Measurements from ENCODE around the gene GALNS.
A peak's percentile ranks its signal among the peaks of the same experiment; 100 is the strongest.

Gene GALNS

DNA sequence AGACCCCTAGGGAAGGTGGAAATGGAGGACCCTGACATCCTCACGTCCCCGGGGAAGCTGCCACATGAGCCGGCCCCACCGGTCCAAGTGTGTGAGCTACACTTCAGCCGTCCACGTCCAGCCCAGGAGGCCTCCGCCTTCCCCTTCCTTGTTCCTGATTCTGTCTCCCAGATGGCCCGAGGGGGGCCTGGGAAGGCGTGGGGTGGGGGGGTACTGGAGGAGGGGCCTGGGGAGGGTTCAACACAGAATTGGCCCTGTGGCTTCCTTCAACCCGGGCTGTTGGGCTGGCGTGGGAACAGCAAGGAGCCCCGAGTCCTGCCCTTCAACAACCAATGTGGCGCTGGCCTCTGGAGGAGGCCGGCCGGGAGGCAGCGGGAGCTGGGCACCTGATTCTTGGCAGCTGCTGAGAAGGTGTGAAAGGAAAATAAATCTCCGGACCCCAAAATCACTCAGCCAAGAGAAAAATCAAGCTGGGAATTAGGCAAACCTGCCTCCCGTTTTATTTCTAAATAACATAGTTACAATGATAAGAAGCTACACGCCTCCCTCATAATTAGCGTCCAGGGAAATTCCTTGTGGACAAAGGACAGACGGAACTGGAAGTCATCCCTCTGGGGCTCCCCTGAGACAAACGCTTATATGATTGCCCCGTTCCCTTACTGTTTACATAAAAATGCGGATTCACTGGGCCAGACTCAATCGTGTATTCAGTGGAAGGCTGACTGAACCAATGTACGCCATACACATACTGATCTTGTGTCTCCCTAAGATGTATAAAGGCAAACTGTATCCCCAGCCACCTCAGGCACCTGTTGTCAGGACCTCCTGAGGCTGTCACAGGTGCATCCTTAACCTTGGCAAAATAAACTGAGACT, 43.2 kb downstream of the GALNS start:
- DNase-seq: no peak

DNA sequence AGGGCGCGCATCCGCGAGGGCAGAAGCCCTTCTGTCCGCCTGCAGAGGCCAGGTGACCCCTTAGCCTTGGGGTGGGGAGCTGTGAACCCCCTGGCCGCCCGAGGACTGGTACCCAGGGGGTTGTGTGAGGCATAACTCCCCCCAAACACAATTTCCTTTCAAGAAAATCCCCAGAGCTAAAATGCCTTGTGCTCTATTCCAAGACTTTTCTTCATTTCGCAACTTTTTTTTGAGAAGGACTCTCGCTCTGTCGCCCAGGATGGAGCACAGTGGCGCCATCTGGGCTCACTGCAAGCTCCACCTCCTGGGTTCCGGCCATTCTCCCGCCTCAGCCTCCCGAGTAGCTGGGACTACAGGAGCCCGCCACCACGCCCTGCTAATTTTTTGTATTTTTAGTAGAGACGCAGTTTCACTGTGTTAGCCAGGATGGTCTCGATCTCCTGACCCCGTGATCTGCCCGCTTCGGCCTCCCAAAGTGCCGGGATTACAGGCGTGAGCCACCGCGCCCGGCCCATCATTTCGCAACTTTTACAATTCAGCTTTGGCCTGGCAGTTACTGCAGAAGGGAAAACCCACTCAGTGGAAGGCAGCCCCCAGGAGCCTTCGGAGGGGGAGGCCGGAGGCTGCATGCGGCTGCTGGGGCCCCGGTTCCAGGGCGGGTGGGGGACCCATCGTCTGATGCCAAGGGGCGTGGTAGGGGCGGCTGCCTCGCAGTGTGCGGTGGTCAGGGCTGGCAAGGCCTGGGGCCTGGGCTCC, 44.1 kb downstream of the GALNS start:
- DNase-seq: no peak

DNA sequence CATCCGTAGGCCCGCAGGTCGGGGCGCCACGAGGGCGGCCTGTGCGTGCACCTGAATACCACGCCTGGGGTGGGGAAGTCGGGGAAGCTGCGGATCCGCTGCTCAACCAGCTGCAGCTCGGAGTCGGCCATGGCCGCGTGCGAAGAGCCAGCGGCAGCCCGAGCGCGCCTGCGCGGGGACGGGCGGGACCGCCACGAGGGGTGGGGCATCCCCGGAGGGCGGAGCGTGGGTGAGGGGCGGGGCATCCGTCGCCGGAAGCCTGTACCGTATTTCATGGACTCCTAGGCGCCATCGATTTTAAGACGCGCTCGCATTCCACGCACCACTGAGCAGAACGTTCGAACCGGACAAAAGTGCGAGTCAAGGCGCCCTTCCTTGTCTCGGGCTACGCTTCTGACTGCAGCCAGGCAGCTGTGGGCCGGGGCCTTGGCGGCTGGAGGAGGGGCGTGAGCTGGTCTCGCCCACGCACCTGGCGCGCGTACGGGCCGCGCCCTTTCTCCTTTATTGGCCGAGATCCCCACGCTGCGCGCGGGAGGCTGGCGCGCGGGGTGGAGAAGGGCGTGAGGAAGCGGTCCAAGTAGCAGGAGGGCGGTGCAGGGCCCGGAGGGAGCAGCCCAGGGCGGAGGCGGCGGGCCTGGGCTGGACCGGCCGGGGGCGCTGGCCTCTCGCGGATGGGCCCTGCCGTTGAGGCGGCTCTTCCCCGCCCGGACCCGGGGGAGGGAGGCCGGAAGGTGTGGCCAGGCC, 44.8 kb downstream of the GALNS start, which contains the start of gene APRT:
Gene APRT, minus strand, starts transcription at position 160 of the 744 bp plus-strand sequence. Its CDS starts 29 bp downstream, at position 131.
- peak; percentile 98 for DNase-seq

DNA sequence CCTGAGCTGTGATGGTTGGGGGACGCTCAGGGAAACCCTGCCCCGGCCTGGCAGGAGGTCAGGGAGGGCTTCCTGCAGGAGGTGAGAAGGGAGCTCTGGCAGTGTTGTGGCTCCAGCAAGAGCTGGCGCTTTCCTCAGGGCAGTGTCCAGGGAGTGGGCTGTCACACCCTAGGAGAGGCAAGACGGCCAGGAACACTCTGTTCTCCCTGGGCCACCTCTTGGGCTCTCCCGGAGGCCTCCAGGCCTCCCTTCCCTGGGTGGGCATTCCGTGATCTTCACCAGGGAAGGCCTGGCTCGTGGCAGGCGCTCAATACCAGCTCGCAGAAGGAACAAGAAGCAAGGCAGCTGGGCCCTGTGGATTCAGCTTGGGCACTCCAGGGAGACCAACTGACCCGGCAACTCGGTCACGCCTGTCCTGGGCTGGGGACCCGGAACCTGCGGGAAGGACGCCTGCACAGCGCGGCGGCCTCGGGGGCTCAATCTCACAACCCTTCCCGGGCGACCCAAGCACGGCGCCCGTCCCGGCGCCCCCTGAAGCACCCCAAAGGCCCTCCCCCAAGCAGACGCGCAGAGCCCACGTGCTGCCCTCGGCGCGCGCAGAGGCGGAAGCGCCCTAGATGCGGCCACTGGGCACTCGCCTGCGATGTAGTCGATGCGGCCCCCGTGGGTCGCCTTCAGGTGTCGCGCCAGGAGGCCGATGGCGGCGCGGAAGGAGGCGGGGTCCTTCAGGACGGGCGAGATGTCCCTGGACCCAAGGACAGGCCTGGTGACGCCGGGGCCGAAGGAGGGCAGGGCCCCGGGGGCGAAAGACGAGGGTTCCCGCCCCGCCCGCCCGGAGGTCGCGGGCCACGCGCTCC, 45.6 kb downstream of the GALNS start:
- DNase-seq: peak; percentile 64

DNA sequence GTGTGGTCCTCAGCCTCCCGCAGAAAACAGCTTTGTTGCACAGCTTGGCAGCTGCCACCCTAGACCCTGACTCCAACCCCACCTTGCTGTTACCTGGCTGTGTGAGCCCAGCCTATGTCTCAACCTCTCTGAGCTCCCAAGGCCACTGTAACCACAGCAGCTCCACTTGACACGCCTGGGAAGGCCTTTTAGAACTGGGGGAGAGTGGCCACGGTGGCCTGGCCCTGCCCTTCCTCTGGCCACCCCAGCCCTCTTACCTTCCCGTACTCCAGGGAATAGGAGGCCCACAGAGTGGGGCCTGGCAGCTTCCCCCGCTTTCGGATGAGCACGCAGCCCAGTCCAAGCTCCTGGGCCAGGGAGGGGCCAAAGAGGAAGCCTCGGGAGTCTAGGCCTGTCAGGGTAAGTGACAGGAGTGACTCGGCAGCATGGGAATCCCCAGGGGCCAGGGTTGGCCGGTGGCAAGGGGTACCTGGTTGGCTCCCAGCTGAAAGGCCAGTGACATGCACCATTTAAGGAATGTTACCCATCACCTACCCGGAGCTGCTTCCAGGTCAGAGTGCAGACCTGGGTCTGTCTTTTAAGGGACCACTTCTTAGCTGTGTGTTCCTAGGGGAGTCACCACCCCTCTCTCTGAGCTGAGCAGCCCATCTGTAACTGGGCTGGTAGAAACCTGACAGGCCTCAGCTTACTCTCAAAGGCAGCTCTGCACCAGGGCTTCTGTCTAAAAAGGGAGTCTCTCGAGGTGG, 46.4 kb downstream of the GALNS start:
- peak; percentile 44 for DNase-seq

DNA sequence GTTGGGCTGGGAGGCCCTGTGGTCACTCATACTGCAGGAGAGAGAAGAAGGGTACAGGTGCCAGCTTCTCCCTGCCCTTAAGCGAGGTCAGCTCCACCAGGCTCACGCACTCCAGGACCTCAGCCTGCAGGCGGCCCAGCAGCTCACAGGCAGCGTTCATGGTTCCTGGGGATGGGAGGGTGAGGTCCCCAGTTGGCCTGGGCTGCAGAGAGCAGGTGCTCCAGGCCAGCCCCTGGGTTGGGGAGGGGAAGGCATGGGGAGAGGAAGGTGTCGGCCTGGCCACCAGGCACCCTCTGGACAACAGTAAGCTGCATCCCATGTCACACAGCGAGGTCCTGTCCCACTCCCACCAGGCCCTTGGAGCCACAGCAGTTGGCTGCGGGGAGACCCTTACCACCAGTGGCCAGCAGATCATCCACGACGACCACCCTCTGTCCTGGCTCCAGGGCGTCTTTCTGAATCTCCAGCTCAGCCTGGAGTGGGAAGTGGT, 47.0 kb downstream of the GALNS start:
- DNase-seq: no peak

DNA sequence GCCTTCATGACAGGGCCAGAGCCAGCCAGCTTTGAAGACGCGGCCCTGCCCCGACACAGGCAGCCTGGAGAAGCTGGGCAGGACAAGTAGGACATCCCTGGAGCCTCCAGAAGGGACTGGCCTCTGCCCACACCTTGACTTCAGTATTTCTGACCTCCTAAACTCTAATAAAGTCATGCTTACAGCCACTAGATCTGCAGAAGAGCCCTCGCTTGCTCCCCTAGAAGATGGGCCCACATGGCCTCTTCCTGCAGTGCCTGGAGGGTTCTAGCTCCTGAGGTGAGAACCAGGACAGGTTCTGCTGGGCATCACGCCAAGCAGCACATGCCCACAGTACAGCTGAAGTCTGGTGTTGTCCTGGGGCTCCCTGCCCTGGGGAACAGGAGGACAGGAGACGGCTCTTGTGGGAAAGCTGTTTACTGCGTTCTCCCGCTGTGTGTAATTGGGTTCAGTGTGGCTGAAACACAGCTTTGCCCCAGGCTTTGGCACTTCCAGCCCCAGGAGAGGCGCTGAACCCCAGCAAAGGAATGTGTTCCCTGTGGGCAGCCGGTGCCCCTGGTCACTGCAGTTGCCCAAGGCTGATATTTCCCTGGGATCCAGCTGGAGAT, 47.6 kb downstream of the GALNS start:
- DNase-seq: no peak

DNA sequence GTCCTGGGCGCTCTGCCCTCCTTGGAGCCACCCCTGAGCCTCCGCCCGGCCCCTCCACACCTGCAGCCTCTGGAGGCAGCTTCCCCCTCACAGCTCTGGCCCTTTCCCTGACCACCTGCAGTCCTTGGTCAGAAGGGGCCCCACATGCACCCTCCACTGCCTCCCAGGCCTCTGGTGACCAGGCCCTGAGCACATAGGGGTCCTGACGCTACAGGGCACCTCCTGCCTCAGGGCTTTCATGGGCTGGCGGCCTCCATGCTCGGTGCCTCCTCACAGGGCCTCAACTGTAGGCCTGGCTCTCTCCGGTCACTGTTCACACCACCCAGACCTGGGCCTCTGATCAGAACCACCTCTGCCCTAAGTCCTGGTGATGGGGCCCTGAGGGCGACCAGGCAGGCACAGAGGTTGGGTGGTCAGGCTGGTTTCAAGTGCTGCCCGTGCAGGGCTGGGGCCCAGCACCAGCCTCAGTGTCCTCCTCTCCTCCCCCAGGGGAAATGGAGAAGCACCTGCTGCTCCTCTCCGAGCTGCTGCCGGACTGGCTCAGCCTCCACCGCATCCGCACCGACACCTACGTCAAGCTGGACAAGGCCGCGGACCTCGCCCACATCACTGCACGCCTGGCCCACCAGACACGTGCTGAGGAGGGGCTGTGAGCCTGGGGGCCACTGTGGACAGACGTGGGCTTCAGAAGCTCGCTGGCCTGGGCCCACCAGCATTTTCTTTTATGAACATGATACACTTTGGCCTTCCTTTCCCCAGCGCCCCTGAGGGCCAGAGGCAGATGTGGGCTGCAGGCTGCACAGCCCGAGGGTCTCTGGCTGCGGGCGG, 48.9 kb downstream of the GALNS start:
- DNase-seq: peak; percentile 16

DNA sequence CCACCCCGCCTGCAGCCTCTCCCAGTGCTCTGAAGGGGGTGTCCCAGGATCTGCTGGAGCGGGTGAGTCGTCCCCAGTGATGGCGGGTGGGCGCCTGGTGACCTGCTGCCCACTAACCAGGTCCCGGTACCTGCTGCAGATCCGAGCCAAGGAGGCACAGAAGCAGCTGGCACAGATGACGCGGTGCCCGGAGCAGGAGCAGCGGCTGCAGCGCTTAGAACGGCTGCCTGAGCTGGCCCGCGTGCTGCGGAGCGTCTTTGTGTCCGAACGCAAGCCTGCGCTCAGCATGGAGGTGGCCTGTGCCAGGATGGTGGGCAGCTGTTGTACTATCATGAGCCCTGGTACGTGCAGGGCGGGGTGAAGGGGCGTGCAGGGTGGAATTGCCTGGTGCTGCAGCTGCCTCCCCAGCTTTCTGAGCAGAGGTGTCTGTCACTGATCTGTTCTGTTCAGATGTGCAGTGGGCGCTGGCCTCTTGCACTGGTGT, 49.6 kb downstream of the GALNS start:
- DNase-seq: peak; percentile 19

DNA sequence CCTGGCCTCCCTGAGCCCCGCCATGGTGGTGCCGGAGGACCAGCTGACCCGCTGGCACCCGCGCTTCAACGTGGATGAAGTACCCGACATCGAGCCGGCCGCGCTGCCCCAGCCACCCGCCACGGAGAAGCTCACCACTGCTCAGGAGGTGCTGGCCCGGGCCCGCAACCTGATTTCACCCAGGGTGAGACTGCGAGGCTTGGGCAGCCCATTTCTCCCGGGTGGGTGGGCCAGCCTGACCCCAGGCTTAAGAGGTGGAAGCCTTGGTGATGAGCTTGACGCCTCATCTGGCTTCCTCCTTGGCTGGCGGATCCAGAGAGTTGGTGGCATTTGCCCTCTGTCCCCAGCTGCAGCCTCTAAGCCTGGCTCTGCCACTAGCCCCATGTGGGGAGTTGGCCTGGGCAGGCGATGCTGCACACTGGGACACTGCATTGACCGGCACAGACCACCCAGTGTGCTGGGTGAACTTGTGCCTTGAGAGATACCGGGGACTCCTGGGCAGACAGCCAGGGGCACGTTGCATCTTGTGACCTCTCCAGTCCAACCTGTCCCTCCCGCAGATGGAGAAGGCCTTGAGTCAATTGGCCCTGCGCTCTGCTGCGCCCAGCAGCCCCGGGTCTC, 50.1 kb downstream of the GALNS start:
- no peak for DNase-seq

DNA sequence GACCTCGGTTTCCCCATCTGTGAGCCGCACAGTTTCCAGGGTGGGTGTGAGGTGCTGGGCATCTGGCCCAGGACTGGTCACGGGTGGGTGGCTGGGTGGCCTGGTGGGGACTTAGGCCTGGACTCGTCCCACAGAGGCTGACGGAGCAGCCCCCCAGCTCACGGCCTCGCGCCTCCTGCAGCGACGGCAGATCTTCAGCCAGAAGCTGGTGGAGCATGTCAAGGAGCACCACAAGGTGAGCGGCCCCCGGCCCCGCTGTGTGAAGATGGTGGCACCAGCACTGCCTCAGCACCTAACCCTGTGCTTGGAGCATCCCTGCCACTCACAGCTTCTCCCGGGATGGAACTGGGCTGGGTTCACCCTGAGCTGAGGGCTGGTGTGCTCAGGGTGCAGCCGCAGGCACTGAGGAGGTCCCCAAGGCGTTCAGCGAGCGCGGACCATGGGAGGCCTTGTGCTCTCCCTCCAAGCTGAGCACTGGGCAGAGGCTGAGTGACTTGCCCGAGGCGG, 50.8 kb downstream of the GALNS start:
- DNase-seq: no peak

DNA sequence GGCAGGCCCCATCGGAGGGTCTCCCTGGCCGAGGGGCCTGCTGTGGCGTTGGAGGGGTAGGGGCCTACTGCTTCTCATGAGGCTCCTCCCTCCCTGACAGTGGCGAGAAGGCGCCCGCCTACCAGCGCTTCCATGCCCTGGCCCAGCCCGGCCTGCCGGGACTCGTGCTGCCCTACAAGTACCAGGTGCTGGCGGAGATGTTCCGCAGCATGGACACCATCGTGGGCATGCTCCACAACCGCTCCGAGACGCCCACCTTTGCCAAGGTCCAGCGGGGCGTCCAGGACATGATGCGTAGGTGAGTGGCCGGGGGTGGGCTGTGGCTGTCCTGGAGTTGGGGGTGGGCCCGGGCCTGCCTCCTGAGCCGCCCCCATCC, 51.4 kb downstream of the GALNS start:
- no peak for DNase-seq

DNA sequence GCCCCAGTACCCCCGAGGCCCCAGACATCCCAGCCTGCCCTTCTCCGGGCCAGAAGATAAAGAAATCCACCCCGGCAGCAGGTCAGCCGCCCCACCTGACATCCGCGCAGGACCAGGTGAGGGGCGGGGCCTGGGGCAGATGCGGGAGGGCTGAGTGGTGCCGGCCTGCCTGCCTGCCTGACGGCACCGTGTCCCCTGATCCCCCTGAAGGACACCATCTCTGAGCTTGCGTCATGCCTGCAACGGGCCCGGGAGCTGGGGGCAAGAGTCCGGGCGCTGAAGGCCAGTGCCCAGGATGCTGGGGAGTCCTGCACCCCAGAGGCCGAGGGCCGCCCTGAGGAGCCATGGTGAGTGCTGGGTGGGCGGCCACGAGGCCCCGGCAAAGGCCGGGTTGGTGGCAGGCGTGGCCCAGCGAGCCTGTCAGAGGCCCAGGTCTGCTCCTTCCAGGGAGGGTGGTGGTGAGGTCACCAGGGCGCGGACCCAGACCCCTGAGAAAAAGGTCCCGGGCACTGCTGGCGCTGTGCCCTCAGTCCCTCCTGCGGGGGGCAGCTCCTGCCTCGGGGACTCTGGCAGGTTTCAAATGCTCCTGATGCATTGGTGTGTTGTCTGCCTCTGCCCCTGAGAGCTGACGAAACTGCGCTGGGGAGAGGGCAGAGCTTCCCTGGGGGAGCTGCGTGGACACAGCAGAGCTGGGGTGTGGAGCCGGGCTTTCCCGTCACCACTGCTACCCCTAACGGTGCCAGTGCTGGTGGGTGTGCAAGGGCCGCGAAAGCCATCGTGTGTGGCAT, 52.0 kb downstream of the GALNS start:
- no peak for DNase-seq

DNA sequence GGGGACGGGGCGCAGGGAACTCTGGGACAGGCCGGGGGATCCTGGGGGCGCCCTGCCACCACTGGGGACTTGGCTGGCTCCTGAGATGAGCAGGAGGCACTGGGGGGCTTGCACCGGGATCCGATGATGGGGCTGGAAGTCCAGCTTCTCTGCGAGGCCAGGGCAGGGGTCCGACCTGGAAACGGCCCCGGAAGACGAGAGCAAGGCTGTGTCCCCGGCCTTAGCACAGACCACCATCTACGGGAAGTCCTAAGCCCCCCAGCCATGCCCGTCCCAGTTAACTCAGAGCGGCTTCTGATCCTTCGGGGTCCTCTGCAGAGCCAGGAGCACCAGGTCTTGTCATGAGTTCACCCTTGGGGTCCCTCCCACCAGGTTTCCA, 52.6 kb downstream of the GALNS start:
- no peak for DNase-seq

DNA sequence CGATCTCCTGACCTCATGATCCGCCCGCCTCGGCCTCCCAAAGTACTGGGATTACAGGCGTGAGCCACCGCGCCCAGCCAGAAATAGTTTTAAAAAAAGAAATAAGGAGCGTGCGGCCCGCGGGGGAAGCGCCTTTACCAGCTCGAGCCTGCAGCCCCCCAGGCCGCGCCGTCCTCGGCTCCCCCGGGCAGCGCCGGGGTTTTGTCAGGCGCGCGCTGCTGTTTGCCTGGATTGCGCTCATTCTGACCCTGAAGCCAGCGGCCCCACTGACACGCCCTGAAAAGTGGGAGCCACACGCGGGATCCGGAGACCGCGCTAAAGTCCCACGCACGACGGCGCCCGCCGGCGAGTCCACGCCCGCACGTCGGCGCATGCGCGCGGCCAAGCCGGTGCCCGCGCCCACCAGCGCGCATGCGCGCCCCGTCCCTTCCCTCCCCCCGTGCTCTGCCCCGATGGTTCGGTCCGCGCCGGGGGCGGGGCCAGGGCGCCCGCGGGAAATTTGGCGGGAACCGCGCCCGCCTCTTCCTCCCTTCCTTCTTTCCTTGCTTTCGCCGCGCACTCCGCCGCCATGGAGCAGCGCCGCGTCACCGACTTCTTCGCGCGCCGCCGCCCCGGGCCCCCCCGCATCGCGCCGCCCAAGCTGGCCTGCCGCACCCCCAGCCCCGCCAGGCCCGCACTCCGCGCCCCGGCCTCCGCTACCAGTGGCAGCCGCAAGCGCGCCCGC, 53.3 kb downstream of the GALNS start, which contains the start of gene CDT1:
Gene CDT1, plus strand, starts transcription at position 526 of the 724 bp plus-strand sequence. Its CDS starts 43 bp downstream, at position 569.
- peak; percentile 85 for DNase-seq

DNA sequence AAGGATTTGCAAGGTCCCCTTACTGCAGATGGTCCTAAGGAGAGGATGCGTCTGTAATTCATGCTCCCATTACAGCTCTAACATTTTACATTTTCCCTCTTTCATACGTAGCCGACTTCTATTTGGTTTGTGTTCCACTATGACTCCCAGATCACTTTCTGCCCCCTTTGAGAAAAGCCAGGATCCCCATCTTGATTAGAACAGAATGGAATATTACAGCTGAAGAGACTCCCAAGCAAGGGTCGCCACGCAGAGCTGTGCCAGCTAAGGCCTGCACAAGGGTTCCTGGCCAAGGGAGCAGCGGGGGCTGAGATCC, 56.5 kb downstream of the GALNS start:
- no peak for DNase-seq

DNA sequence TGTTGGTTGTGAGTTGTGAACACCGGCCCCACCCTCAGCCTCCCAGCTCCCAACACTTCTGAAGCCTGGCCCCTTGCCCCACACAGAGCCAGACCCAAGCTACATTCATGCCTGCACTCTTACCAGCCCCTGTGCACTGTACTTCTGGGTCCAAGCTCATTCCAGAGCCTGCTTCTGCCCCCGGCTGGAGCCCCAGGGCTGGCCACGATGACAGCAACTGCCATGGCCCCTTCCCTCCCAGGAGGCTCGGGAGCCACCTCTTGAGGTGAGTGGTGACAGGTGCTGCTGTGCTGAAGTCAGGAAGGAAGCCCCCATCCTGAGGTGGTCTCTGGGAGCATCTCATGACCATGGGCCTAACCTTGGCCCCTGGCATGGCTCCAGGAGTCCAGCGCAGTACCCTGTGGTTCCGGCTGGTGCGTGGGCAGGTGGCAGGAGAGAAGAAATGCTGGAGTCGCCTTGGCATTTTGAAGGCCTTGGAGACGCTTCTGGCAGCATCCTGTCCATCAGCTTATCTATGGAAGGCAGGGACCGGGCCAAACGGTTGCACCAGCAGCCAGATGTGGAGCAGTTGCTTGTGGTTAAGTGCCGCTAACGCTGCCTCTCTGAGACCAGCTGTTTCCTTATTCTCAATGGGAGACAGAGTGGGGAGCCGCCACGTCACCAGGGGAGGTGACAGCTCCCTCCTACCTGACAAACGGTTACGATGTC, 57.0 kb downstream of the GALNS start:
- DNase-seq: no peak

Measured in stimulated activated CD4-positive, alpha-beta T cell treated with anti-CD3 and anti-CD28 coated beads, Interleukin-12 subunit alpha, Interleukin-12 subunit beta, amount 100 ng/mL, for 4 hours (primary cell).